Left ventricle myocardium inferior (tissue), 1 donor: Measurements from ENCODE around the gene SLC2A11. TPM values are rescaled to one million over a fixed set of nuclear protein-coding genes. Genes with fewer than 3 reads are reported as not detected.
"Not testable (repeated sequence)": the region's sequence is repeated elsewhere in the genome, so short reads cannot be mapped to it uniquely, and the experiment has no call there.

Source experiments
- DNase-seq: peaks from one replicate; pipeline ENCODE4 v3.0.0-alpha.2; 2020
- H3K27ac ChIP-seq: fragments of 200-600 bp; replicated peaks from 2 replicates; pipeline ENCODE4 v1.8.0; 2021
- H3K27me3 ChIP-seq: fragments of 200-600 bp; 2 replicates; pipeline ENCODE4 v1.8.0; 2021; ENCODE audit warnings: low read depth
- H3K36me3 ChIP-seq: fragments of 200-600 bp; 2 replicates; pipeline ENCODE4 v1.8.0; 2021
- H3K4me1 ChIP-seq: fragments of 200-600 bp; 2 replicates; pipeline ENCODE4 v1.8.0; 2021
- H3K4me3 ChIP-seq: fragments of 200-600 bp; 2 replicates; pipeline ENCODE4 v1.8.0; 2021; ENCODE audit warnings: mild to moderate bottlenecking, moderate library complexity
- H3K9me3 ChIP-seq: fragments of 200-600 bp; replicated peaks from 2 replicates; pipeline ENCODE4 v1.8.0; 2021
- CTCF ChIP-seq: fragments of 200-600 bp; IDR thresholded peaks from 2 replicates; pipeline ENCODE4 v1.8.0; 2021; ENCODE audit warnings: antibody characterized with exemption, mild to moderate bottlenecking, borderline replicate concordance
- intact Hi-C: fragments of 100-400 bp; cut with micrococcal nuclease; formaldehyde crosslinking; loops from one replicate; pipeline ENCODE4 v1.11.0; 2022
- total RNA-seq: library from RNA; stranded (reverse); fragmentation: NEBNext Ultra II Directional; extraction: Animal tissue kit (Norgen Biotek cat#: 25700); gene quantifications from one replicate; pipeline ENCODE4 v1.2.1, GENCODE V29; 2021
- donor health status: DM: no; HTN: yes; CAD: no; lungs with severe emphysema.

Gene SLC2A11
- total RNA-seq, 1 donor from 2014 or later, result 22.0 TPM

- no peak for DNase-seq
- Histone ChIP-seq H3K27ac (no peak overlapping the region), H3K27me3 (no peaks in the 10 kb centered on the region), H3K9me3 (no peaks in the 10 kb centered on the region), H3K36me3 (no peaks in the 10 kb centered on the region), H3K4me1 (peaks cover 9% of the 10 kb centered on the region), H3K4me3 (no peak overlapping the region)
- no peak for TF ChIP-seq CTCF
- intact Hi-C loops, result no loop called here
Measured at GRCh38 chr22:23903328-23903971, 45.8 kb downstream of the SLC2A11 start.

- intact Hi-C loops, result no loop called here
- TF ChIP-seq CTCF, result no peak
- H3K4me3 ChIP-seq, result no peak overlapping the region
Measured at GRCh38 chr22:23904573-23905254, 47.0 kb downstream of the SLC2A11 start.

GRCh38 chr22:23906641-23907040, 49.0 kb downstream of the SLC2A11 start:
- no peak for DNase-seq
- Histone ChIP-seq H3K9me3 (no peaks in the 10 kb centered on the region), H3K4me3 (no peak overlapping the region), H3K27me3 (no peaks in the 10 kb centered on the region), H3K36me3 (no peaks in the 10 kb centered on the region), H3K27ac (no peak overlapping the region), H3K4me1 (peaks cover 15% of the 10 kb centered on the region)
- no peak for TF ChIP-seq CTCF
- intact Hi-C loops, result no loop called here

More at GRCh38 chr22:23904573-23905254, 47.0 kb downstream of the SLC2A11 start:
- no peaks in the 10 kb centered on the region for H3K36me3 ChIP-seq
- peak; percentile 41 for DNase-seq
- H3K4me1 ChIP-seq, result peaks cover 15% of the 10 kb centered on the region
- H3K27me3 ChIP-seq, result no peaks in the 10 kb centered on the region
- no peaks in the 10 kb centered on the region for H3K9me3 ChIP-seq
- peak overlapping the region; percentile 16 for H3K27ac ChIP-seq

GRCh38 chr22:23907423-23907822, 49.7 kb downstream of the SLC2A11 start:
- H3K36me3 ChIP-seq, H3K27me3 ChIP-seq, H3K27ac ChIP-seq, H3K9me3 ChIP-seq, H3K4me3 ChIP-seq, intact Hi-C loops, DNase-seq: not testable (repeated sequence)
- peaks cover 15% of the 10 kb centered on the region for H3K4me1 ChIP-seq

GRCh38 chr22:23908587-23909205, 51.0 kb downstream of the SLC2A11 start:
- H3K36me3 ChIP-seq, result no peaks in the 10 kb centered on the region
- H3K9me3 ChIP-seq, result no peaks in the 10 kb centered on the region
- no peak for TF ChIP-seq CTCF
- no peak overlapping the region for H3K27ac ChIP-seq
- peaks cover 23% of the 10 kb centered on the region for H3K4me1 ChIP-seq
- intact Hi-C loops, result no loop called here
- H3K27me3 ChIP-seq, result no peaks in the 10 kb centered on the region
- DNase-seq, result no peak
- H3K4me3 ChIP-seq, result no peak overlapping the region

GRCh38 chr22:23909296-23909898, 51.7 kb downstream of the SLC2A11 start:
- intact Hi-C loops, result no loop called here
- Histone ChIP-seq H3K4me3 (no peak overlapping the region), H3K9me3 (no peaks in the 10 kb centered on the region), H3K36me3 (no peaks in the 10 kb centered on the region), H3K27ac (no peak overlapping the region), H3K4me1 (peaks cover 23% of the 10 kb centered on the region), H3K27me3 (no peaks in the 10 kb centered on the region)
- DNase-seq, result no peak
- no peak for TF ChIP-seq CTCF
